Femur (tissue), 1 donor: ENCODE results near the gene USH1G.
"Not testable (repeated sequence)": the region's sequence is repeated elsewhere in the genome, so short reads cannot be mapped to it uniquely, and the experiment has no call there.

Experiments used
- DNase-seq: peaks from one replicate; pipeline ENCODE4 v3.0.0-alpha.2; 2017

Gene USH1G

DNA sequence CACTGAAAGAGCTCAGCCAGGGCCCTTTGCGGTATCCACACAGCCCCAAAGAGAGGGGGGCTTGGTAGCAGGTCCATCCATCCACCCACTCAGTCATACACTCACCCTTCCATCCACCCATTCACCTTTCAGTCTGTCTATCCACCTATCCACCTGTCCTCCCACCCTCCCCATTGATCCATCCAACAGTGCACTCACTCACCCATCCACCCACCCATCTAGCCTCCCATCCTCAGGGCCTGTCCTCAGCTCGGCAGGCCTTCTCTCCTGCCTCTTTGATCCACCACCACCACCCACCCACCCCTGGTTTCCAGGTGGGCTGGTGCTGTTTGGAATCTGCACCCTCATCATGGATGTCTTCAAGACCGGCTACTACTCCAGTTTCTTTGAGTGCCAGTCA is 2.2 kb upstream of the USH1G start:
- no peak for DNase-seq

- DNase-seq = no peak
Observed at GRCh38 chr17:74924250-74924948, 1.3 kb upstream of the USH1G start, which contains the start of gene OTOP2. Gene OTOP2, plus strand, starts transcription at chr17:74924273. Its CDS starts 360 bp downstream, at chr17:74924633.

GRCh38 chr17:74923538-74924249 is 639 bp upstream of the USH1G start:
- DNase-seq = peak; percentile 61

DNA sequence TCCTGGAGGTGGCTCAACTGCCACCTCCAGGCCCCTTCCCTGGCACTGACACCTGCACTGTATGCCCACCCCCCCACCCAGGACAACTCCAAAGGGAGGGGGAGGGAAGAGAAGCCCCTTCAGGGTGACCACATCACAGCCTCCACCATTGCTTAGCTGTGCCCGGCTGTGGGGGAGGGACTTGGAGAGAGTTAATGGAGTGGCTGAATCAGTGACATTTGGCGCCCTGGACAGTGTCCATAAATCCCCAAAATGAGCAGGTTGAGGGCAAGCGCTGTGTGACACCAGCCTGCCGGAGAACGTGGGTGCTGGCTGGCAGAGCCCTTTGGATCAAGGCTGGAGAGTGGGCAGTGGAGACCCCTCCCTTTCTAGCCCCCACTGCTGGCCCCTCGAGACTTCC is 883 bp downstream of the USH1G start:
- DNase-seq = no peak

GRCh38 chr17:74921769-74922168 is 1.3 kb downstream of the USH1G start:
- no peak for DNase-seq

GRCh38 chr17:74921026-74921681 is 1.9 kb downstream of the USH1G start:
- DNase-seq = no peak

GRCh38 chr17:74920642-74921025 is 2.4 kb downstream of the USH1G start:
- no peak for DNase-seq

GRCh38 chr17:74920306-74920620 is 2.8 kb downstream of the USH1G start:
- no peak for DNase-seq

GRCh38 chr17:74919440-74920305 is 3.4 kb downstream of the USH1G start:
- DNase-seq = no peak

GRCh38 chr17:74918906-74919305 is 4.1 kb downstream of the USH1G start:
- DNase-seq = no peak

DNA sequence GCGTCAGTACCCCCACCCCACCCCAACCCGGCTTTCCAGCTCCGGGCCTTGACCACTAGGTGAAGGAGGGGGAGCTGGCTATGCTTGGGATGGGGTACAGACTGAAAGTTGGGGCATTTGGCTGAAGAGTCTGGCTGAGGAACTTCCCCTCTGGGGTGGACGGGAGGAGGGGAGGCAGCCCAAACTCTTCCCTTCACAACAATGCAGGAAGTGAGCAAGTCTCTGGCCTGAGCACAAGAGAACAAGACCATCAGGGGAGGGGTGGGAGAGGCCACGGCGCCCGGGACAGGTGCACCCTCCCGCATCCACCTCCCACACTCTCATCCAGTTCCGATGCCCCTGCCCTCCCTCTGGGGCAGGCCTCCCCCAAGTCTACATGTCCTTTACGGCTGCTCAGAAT is 5.6 kb downstream of the USH1G start:
- no peak for DNase-seq

- DNase-seq = no peak
Observed at GRCh38 chr17:74916851-74917199, 6.2 kb downstream of the USH1G start.

DNA sequence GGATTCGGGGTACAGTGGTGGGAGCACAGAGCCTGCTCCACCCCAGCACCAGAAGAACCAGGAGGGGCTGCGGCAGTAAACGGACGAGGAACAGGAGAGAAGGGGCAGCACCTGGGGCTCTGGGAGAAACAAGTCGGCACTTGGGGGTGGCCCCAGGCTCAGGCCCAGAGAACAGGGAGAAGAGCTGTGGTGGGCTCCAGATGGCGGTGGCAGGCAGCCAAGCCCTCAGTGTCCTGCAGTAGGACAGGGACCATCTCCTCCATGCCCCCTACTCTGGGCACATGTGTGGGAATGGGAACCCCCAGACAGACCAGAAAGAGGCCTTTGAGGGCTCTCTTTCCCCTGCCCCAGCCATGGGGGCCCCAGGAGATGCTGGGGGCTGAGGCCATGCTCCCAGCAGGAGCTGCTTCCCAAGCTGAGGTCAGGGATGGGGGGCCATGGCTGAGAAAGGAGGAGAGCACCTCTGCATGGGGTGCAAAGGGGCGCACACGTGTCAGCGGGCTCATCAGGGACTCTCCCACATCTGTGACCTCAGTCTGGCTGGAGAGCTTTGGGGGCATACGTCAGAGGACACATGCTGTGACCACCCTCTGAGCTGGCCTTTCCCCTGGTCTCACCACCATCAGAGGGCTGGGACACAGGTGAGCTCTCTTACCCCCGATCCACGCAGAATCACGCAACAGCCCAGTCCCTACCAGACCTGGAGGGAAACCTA is 6.8 kb downstream of the USH1G start:
- no peak for DNase-seq

GRCh38 chr17:74911423-74911822 is 11.6 kb downstream of the USH1G start:
- DNase-seq = not testable (repeated sequence)

- not testable (repeated sequence) for DNase-seq
Observed at GRCh38 chr17:74909097-74909496, 14.0 kb downstream of the USH1G start.

DNA sequence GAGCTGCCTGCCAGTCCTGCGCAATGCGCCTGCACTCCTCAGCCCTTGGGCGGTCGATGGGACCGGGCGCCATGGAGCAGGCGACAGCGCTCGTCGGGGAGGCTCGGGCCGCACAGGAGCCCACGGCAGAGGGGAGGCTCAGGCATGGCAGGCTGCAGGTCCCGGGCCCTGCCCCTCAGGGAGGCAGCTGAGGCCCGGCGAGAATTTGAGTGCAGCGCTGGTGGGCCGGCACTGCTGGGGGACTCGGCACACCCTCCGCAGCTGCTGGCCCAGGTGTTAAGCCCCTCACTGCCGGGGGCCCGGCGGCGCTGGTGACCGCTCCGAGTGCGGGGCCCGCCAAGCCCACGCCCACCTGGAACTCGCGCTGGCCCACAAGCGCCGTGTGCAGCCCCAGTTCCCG is 16.0 kb downstream of the USH1G start:
- DNase-seq = no peak

DNA sequence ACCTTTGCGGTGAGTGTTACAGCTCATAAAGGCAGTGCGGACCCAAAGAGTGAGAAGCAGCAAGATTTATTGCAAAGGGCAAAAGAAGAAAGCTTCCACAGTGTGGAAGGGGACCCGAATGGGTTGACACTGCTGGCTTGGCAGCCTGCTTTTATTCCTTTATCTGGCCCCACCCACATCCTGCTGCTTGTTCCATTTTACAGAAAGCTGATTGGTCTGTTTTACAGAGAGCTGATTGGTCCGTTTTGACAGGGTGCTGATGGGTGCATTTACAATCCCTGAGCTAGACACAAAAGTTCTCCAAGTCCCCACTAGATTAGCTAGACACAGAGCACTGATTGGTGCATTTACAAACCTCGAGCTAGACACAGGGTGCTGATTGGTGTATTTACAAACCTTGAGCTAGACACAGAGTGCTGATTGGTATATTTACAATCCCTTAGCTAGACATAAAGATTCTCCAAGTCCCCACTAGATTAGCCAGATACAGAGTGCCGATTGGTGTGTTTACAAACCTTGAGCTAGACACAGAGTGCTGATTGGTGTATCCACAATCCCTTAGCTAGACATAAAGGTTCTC is 16.8 kb downstream of the USH1G start:
- DNase-seq = not testable (repeated sequence)

DNA sequence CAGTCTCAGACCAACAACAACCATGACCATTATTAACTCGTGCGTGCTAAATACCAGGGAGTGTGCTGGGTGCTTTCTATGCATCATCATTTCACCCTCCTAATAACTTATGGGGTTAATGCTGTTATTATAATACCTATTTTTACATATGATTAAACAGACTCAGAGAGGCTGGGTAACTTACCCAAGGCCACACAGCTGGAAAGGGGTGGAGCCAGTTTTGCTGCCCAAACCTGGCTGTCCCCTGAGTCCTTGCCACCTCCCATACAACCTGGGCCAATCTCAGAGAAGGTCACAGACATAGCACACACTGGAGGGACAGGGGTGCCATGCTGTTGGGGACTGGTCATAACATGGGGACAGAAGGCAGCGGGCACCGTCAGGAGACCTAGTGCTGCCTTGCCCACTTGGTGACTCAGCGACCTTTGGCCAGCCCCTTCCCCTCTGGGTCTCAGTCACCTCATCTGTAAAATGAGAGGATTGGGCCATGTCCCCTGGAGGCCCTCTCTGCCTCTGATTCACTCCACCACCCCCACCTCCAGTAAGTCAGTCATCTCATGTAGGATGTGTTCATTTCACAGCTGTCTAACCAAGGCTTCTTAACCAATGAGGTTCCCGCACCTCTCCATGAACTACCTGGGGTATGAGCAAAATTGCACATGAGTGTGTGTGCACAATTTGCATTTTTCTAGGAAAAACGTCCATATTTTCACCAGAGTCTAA is 18.2 kb downstream of the USH1G start:
- DNase-seq = no peak

DNA sequence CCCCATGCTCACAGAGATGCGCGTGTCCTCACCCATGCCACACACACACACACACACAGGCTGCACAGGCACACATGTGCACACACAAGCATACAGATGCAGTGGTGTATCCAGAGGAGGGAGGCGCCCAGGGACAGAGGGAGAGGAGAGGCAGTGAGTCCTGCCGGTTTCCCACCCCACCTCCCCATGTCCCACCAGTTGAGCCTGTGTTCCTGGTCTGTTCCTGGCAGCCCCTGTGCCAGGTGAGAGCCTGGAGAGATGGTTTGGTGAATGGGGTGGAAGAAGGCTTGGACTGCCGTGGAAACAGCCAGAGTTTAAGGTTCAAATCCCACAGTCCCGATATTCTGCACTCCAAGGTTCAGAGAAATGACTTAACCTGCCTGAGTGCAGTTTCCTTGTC is 19.4 kb downstream of the USH1G start:
- no peak for DNase-seq

- no peak for DNase-seq
Observed at GRCh38 chr17:74903034-74903433, 20.0 kb downstream of the USH1G start.

DNA sequence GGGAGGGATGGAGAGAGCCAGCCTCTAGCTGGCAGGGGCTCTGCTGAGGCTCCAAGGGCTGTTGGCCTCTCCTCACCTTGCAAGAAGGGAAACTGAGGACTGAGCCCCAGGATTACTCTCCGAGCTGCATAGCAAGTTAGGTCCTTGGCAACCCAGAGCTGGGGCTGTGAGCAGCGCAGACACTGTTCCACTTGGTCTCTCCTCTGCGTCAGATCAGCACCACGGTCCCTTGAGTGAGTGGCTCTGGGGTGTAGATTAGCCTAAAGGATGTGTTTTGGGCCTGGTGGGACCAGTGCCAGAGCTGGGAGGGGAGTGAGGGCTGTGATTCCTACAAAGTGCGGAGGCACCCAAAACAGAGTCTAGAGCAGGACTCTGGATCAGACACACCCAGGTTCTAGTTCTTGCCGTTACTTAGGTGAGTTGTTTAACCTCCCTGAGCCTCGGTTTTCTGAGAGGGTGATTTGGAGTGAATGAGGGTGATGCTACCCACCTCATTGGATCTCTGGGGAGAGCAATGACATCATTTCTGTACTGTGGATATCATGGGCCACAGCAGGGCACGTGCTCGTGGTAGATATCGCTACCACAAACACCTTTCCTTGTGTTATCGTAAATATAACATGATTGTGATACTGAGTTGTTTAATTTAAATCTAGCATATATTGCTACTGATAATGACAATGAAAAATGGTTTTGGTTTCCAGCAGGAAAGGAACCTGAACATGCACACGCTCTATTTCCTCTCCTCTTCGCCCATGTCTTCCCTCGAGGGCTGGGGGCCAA is 21.5 kb downstream of the USH1G start:
- DNase-seq = no peak
